Middle frontal gyrus (tissue), 1 donor: ENCODE measurements around the gene ANKS6.

ENCODE experiments used
- DNase-seq: peaks from one replicate; pipeline ENCODE4 v3.0.0-alpha.2; 2015; ENCODE audit warnings: low spot score; ENCODE audit errors: extremely low spot score

ANKS6 gene

DNA sequence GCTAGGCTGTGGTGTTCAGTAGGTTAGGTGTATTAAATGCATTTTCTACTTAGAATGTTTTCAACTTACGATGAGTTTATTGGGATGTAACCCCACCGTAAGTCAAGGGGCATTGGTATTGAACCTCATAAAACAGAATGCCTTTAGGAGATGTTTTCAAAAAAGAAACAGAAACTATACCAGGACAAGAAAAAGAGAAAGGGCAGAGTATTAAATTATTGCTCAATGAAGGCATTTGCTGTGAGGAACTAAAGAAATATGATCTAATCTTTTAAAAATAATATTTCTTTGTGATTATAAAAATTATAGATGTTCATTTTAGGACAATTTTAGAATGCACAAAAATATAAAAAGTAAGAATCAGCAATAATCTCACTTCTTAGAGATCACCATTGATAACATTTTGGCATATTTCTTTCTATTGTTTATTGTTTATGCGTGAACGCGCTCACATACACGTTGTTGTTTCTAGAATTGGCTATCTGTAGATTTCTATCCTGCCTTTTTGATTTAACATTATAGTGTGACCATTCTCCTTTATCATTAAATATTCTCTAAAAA, 19.1 kb upstream of the ANKS6 start:
- no peak for DNase-seq

DNA sequence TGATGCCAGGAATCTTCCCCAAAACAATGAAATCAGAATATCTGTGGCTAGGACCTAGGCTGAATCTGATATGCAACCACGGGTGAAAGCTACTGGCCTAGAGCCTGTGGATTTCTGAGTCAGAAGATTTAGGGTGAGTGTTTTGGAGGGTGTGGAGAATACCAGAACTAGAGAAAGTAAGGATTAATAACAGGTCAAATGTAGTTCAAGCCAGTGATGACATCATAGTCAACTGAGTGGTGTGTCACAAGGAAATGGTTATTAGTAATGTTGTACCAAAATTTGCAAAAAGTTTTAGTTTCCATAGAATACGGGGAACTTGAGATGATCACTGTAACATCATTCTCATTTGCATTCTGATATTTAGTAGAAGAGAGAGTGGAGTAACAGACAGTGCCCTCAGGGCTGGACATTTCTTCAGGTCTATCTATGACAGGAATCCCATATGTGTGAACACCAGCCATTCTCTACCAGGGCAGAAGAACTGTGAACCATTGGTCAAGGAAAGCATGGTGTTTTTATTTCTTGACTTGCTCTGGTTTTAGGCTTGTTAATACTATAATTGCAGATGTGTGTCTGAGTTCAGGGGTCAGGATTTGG, 14.8 kb upstream of the ANKS6 start:
- no peak for DNase-seq

DNA sequence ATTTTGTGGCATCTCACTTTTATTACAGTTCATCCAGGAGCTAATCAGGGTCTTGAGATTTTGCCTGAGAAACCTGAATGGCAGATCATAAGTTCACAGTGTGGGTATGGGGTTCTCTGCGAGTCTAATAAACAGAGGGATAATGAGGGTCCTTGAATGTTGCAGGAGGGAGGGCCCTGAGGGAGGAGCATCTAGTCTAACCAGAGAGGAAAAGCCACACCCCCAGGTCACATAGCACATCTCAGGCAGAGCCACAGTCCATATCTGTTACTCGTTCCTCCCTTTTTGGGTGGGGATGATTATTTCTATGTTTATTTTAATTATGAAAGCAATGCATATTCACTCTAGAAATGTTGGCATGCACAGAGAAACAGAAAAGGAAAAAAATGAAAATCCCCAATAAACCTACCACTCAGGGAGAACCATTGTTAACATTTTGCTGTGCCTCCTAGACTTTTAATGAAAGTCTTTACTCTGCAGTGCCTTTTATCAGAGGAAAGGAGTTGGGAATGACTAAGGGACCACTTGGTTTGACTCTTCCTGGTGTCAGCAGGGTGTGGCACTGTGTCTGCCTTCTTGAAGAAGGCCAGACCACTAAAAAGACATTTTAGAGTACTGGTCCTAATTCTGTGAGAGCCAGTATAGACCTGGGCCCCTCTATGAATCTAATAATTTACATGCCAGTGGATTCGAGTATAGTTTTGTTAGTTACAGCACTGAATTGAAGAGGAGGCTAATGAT, 13.9 kb upstream of the ANKS6 start:
- no peak for DNase-seq

DNA sequence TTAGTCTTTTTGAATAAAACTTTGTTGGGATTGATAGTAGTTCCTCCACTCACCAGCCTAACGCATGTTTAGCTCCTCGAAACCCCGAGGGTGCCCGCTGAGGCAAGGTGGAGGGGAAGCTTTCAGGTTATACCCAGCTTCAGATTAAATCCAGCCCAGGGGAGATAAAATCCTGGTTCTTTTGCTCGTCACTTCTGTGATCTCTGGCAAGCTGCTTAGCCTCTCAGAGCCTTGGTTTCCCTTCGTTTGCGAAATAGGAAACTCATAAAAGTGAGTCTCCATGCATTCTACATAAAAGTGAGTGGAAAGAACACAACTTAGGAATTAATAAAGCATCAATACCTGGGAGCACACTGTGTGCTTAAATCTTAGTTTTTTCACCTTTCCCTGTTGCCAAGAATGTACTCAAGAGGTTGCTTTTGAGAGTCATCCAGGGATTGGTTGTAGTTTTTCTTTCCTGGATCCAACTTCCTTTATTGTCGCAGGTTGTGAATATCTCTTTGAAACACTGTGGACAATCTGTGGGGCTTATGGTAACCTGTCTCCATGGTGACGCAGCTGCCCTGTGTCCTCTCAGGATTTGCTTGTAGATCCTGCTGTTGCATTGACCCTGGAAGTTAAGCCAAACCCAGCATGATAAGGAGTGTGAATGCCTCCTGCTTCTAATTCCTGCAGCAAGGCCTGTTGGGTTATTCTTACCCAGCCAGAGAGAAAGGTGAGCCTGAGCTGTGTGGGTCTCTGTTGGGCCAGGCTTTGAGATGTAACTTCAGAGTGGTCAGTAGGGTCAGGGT, 13.2 kb upstream of the ANKS6 start:
- DNase-seq: no peak

DNA sequence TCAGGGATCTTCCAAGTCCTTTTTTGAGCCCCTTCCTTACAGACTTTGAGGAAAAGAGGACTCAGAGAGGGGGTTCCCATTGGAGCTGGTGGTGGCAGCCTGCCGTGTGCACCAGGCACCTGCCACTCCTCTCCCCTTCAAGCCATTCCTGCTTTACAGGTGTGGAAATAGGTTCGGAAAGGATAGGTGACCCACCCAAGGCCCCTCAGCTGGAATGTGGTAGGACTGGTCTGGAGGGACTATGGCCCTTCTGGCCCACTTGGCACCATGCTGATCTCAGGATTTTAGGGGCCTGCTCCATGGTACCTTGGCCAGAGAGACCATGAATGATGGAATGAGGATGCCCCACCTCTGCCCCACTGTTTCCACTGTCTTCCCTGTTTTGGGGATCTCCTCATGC, 12.5 kb upstream of the ANKS6 start:
- DNase-seq: no peak

DNA sequence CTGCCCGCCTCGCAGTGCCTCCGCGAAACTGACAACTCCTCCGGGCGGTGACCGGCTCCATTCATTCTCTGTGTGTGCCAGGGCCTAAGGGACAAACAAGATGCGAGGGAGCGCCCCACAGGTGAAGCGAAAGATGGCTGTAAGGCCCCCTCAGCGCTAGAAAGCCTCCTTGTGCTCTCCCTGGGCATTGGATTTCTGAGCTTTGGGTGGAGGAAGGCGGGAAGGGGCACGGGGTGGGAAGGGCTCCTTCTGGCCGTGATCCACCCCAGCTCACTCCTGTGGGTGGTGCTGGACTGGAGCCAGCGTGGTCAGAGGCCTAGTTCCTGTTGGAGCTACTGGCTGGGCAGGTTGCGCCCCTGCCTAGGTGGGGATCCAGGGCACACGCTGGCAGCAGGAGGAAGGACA, 12.1 kb upstream of the ANKS6 start:
- DNase-seq: no peak

DNA sequence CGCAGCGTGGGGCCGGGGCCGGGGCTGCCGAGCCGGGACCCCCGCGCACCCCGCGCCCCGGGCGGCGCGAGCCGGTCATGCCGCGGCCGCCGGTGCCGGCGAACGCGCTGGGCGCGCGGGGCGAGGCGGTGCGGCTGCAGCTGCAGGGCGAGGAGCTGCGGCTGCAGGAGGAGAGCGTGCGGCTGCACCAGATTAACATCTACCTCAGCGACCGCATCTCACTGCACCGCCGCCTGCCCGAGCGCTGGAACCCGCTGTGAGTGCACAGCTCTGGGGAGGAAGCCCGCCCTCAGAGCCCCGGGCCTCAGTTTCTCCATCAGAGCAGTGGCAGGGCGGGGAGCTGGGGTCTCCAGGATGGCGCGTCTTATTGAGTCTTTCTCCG, 11.4 kb upstream of the ANKS6 start:
- DNase-seq: no peak

DNA sequence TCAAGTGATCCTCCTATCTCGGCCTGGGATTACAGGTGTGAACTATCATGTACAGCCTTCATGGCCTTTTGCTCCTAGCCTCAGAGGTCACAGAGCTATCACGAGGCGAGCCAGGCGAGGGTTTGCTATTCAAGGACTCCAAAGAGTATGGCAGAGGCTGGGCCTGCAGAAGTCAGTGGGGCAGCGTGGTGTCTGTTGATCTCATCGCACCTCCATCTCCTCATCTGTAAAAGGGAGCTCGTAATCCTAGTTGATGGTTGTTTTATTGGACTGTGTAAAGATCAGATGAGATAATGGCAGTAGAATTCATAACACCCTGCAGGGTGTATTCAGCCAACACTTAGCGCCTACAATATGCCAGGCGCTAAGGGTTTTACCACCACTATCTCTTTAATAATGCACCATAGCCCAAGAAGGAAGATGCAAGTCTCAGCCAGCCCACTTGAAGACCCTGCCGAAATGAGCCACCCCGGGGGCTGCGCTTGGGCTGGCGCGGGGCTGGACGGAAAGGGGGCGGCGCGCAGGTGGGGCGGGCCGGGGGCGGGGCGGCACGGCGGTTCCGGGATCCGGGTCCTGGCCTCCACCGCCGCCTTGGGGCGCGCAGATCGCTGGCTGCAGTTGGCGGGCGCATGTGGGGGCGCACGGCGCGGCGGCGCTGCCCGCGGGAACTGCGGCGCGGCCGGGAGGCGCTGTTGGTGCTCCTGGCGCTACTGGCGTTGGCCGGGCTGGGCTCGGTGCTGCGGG, 10.9 kb upstream of the ANKS6 start, which contains the start of gene GALNT12:
GALNT12 (plus strand) TSS at position 601 of the 744 bp plus-strand sequence; CDS start at position 630, 29 bp downstream.
- DNase-seq: no peak

DNA sequence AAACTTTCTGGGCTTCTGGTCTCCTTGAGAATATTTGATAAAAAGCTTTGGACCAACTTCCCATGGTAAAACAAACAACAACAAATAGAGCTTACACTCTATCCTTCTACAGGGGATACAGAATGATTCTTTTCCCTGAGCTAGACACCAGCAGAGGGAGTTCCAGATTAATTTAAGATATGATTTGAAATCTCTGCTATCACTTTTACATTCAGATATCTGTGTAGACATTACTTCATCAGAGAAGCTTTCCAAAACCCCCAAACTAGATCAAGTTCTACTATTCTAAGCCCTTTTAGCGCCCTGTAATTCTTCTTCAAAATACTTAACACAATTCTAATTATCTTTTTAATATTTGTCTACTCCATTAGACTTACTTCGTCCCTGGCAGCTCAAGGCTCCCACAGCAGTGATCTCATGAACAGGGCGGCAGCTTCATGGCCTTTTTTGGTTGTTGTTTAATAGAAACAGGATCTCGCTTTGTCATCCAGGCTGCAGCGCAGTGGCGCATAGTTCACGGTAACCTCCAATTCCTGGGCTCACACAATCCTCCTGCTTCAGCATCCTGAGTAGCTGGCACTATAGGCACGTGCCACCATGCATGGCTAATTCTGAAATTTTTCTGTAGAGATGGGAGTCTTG, 10.2 kb upstream of the ANKS6 start:
- DNase-seq: no peak

DNA sequence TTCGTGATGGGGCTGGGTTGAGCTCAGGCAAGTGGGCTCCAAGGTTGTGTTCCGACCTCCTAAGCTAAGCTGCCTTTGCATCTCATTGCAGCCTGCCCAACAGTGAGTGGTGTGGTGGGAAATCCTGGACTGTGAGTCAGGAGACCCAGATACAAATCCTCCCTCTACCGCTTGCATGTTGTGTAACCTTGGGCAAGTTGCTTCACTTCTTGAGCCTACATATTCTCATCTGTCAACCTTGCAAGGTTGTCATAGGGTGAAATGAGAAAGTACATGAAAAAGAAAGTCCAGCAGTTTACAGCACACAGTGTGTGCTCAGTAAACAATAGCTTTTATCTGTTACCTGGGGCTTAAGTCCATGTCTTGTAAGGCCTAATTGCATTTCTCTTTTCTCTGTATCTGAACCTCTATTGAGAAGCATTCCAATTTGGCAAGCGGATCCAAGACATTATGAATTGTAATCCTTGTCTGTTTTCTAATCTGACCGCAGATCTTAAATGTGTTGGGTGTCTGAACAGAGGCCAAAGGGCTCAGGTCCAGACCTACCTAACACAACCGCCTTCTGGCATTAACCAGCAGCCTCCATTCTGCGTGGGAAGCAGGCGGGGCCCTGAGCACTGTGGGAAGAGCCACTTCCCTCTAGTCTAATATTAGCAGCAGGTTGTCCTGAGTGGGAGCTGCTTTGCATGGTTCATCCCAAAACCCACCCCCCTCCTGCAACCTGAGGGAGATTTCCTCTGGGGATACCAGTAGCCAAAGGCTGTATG, 9.3 kb upstream of the ANKS6 start:
- no peak for DNase-seq

DNA sequence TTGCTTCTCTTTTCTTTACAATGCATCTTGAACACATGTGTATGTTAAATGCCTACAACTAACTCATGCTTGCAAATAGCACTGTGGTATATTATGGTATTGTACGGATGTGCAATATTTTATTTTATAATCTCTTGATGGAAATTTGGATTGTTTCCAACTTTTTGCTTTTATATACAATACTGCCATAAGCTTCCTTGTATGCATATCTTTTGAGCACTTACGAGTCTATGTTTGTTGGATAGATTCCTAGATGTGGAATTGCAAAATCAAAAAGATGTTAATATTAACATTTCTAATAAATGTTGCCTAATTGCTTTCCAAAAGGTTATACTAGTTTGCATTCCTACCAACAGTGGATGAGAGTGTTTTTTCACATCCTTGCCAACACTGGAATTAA, 7.7 kb upstream of the ANKS6 start:
- no peak for DNase-seq

DNA sequence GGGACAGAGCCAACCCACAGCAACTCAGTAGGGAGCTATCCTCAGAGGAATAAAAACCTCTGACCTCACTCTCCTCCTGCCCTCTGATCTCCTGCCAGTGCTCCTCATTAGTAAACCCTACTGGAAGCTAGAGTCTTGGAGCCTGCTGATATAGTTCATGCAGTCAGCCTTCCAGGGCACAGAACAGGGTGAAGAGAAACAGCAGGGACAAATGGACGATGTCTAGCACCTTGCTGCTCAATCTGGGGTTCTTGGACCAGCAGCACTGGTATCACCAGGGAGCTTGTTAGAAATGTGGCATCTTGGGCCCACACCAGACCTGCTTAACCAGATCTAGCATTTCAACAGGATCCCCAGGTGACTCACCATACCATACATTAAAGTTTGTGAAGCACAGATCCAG, 5.6 kb upstream of the ANKS6 start:
- DNase-seq: no peak

DNA sequence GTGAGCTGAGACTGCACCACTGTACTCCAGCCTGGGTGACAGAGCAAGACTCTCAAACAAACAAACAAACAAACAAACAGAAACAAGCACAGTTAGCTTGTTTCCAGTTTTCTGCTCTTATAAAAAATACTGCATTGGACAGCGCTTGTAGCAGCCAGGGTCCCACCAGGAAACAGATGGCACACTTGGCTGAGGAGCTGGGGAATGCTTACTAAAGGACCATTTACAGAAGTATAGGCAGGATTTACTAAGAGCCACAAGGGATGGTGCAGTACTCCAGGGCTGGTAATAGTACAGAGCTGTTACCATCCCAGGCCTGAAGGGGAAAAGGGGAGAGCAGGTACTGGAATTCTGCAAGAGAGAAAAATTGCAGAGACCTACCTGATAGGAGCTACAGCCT, 5.2 kb upstream of the ANKS6 start:
- no peak for DNase-seq

DNA sequence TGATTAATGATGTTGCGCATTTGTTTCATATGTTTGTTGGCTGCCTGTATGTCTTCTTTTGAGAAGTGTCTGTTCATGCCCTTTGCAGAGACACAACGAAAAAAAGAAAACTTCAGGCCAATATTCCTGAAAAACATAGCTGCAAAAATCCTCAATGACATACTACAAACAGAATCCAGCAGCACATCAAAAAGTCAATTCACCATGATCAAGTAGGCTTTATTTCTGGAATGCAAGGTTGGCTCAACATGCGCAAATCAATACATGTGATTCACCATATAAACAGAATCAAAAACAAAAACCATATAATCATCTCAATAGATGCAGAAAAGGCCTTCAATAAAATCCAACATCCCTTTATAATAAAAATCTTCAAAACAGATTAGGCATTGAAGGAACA, 1.9 kb upstream of the ANKS6 start:
- no peak for DNase-seq

DNA sequence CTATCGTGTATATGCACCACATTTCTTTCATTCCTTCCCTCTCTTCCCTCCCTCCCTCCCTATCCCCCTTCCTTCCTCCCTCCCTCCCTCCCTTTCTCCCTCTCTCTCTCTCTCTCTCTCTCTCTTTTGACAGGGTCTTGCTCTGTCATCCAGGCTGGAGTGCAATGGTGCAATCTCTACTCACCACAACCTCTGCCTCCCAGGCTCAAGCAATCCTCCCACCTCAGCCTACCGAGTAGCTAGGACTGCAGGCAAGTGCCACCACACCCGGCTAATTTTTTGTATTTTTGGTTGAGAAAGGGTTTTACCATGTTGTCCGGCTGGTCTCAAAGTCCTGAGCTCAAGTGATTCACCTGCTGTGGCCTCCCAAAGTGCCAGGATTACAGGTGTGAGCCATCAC, 1.1 kb upstream of the ANKS6 start:
- DNase-seq: no peak

DNA sequence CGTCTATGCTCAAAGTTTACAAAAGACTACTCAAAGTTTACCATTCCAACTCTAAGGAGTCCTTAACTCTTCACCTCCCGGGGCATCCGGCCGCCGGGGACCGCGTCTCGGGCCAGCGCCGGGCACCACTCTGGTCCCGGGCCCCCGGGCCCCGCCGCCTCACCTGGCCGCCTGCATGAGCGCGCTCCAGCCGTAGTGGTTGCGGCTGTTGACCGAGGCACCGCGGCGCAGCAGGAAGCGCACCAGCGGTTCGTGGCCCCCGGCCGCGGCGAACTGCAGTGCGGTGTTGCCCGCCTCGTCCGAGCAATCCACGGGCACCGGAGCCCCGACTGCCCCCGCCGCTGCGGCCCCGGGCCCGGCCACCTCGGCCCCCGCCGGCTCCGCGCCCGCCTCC, 388 bp downstream of the ANKS6 start:
- no peak for DNase-seq

DNA sequence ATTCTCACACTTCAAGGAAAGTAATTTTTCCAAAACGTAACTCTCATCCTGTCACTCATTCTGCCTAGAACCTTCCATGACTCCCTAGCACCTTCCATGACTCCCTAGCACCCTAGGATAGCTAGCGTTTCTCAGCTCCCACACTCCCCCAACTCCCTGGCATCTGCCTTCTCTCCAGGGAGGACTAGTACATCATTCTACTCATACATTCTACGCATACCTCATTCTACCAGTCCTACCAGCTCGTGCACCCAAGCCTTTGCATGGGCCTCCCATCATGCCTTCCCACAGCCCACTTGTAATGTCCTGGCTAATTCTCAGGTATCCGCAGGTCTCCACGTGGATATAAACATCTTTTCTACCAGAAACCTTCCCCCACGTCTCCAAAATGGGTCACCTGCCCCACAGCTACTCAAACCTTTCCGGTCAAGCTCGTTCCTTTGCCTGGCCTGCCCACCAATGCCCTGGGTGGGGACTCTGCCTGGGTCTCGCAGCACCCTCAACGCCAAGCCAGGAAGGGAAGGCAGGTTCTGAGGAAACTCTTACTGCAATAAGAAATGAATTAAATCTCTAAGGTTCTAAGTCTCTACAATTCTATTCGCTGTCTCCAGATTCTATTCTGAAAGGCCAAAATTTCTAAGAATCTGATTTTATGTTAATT, 930 bp downstream of the ANKS6 start:
- no peak for DNase-seq

DNA sequence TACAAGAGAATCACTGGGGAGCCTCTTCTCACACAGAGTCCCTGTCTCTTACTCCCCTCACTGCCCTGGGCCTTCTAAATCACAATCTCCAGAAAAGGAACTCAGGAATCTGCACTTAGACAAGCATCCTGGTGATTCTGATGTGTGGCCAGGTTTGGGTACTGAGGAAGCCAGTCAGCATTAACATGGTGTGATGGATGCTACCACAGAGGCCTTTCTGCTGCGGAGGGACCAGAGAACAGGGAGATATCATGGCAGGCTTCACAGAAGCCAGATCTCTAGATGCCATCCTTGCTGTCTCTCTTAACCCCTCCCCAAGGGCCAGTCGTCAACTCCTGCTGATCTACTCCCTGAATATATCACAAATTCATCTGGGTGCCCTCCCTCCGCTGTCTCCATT, 1.6 kb downstream of the ANKS6 start:
- DNase-seq: no peak

DNA sequence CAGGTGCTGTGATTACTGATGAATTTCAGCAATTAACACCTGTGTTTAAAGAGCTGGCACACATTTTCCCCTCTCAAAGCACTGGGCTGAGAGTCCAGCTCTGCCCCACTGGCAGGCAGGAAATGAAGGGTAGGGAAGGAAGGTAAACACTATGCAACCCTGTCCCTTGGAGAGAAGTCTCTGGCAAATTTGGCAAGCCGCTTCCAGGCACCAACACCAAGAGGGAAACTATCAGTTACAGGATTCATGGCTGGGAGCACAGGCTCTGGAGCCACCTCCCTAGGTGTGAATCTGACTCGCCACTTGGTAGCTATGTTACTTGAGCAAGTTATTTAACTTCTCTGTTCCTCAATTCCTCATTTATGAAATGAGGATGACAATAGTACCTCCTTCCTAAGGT, 3.3 kb downstream of the ANKS6 start:
- no peak for DNase-seq
